ENCODE data around the gene ARL2BP.

DNA sequence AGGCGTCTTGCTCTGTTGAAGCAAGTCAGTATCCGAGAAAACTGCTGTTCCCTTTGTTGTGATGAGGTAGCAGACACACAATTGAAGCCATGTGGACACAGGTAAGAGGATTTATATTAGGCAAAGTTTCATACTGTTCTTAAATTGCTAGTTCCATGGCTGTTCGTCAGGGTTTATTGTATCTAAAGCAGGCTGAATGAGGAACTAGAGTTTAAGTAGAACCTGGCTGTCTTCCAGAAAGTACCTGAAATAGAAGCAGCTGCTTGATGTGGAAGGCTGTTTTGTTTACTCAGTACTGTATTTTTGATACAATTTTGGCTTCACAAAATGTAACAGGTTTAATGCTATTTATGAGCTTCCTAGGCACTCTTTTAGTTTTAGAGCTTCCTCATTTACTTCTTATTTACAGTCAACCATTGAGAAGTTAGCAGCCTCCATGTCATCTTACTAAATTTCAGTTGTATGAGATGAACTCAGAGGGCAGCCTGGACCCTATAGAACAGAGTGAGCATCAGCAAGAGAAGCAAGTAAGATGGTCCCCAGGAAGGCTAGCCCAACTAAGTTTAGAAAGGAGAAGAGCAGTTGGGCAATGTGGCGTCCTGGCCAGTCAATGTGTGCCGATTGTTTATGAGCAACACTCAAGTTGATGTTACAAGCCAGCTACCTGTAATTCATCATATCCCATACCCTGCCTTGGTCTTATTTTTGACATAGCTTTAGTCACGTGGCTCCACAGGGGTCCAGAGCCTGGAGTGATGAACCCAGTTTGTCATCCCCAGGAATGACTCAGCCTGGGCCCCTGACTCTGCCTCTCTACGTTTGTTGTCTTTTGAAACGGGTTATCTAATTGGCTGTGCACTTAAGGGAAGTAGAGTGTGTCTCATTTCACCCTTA, 9.7 kb upstream of the ARL2BP start:
- no peak for TF ChIP-seq ELF1 (tag; IDR thresholded peaks at IDR 0.05)
- no peak for TF ChIP-seq CTBP1 (IDR thresholded peaks at IDR 0.05; ENCODE audit: borderline replicate concordance)

All from K562 (cell line).